DND-41 (cell line): ENCODE data around the gene SERPINH1.

Experiments
- CTCF ChIP-seq: IDR thresholded peaks from 2 replicates; pipeline ENCODE4 v1.5.1; 2012; ENCODE audit warnings: borderline replicate concordance, low read length, moderate library complexity, mild to moderate bottlenecking; ENCODE audit not compliant: poor library complexity, severe bottlenecking; ENCODE audit errors: extremely low read depth
- EZH2 ChIP-seq: IDR thresholded peaks from 3 replicates; pipeline ENCODE4 v1.6.1; 2012; ENCODE audit warnings: borderline replicate concordance, low read depth, mild to moderate bottlenecking, moderate library complexity, low read length, inconsistent platforms; ENCODE audit not compliant: severe bottlenecking

DNA sequence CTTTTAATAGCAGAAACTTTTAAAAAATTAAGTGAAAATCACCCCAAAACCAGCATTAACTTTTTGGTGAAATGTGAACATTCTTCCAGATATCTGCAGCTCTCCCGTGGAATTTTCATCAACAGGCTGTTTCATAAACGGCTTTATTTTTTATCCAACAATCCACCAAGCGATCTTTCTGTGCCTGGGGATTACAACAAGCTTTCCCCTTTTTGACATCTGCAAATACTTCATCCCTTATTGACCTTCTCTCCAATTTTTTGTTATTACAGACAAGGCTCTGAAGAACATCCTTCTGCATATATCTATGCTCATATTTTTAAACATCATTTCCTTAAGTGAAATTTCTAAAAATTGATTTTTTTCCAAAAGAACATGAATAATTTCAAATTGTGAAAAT lies 5.8 kb upstream of the SERPINH1 start:
- TF ChIP-seq EZH2 (no peak), CTCF (no peak)
